WTC11 (cell line): Measurements from ENCODE around the gene MTMR10. TPM values are rescaled to one million over a fixed set of nuclear protein-coding genes. Genes with fewer than 3 reads are reported as not detected.

Experiments
- ATAC-seq: fragments of 200-7000 bp; cut with Tn5 transposase; 2 replicates; pipeline ENCODE4 v1.10.0; 2021; ENCODE audit warnings: mild to moderate bottlenecking, moderate library complexity
- CTCF ChIA-PET: fragments of 300-600 bp; sonication (Branson Sonifier 250); formaldehyde crosslinking; loops from one replicate; lab custom pipeline; 2021; ENCODE audit warnings: antibody characterized with exemption; lab: Charles Lee
- POLR2A ChIA-PET: fragments of 350-600 bp; sonication (Branson Sonifier 250); formaldehyde crosslinking; loops from one replicate; lab custom pipeline; 2021; ENCODE audit warnings: antibody characterized with exemption; lab: Charles Lee
- DNase-seq: peaks from one replicate; pipeline ENCODE4 v3.0.0; 2021; ENCODE audit warnings: low spot score
- H3K27ac Mint-ChIP-seq: 2 replicates; pipeline ENCODE4 v1.8.0; 2021; ENCODE audit warnings: mixed read lengths
- H3K27me3 Mint-ChIP-seq: 2 replicates; pipeline ENCODE4 v1.8.0; 2021; ENCODE audit warnings: low read depth, mild to moderate bottlenecking, moderate library complexity, mixed read lengths
- H3K36me3 Mint-ChIP-seq: 2 replicates; pipeline ENCODE4 v1.8.0; 2021; ENCODE audit warnings: mixed read lengths
- H3K4me1 Mint-ChIP-seq: 2 replicates; pipeline ENCODE4 v1.8.0; 2022; ENCODE audit warnings: mixed read lengths
- H3K4me3 Mint-ChIP-seq: 2 replicates; pipeline ENCODE4 v1.8.0; 2021; ENCODE audit warnings: mild to moderate bottlenecking, moderate library complexity, mixed read lengths
- H3K9me3 Mint-ChIP-seq: 2 replicates; pipeline ENCODE4 v1.8.0; 2021; ENCODE audit warnings: mixed read lengths
- ESRRA ChIP-seq: sonication (generic); formaldehyde crosslinking; IDR thresholded peaks from 2 replicates; pipeline ENCODE4 v1.8.1; 2022; ENCODE audit warnings: mild to moderate bottlenecking, missing genetic modification reagents, borderline replicate concordance
- FOXP1 ChIP-seq: sonication (generic); formaldehyde crosslinking; IDR thresholded peaks from 2 replicates; pipeline ENCODE4 v1.8.0; 2022; ENCODE audit warnings: missing genetic modification reagents, mild to moderate bottlenecking, moderate library complexity, borderline replicate concordance
- GTF2I ChIP-seq: fragments of 250-450 bp; sonication (Bioruptor Pico); conservative IDR thresholded peaks from 2 replicates; pipeline ENCODE4 v1.4.0; 2021; ENCODE audit warnings: mild to moderate bottlenecking
- HMGA2 ChIP-seq: fragments of 250-450 bp; sonication (Bioruptor Pico); IDR thresholded peaks from 2 replicates; pipeline ENCODE4 v1.4.0; 2021; ENCODE audit warnings: mild to moderate bottlenecking, moderate library complexity
- IRF2 ChIP-seq: sonication (generic); formaldehyde crosslinking; IDR thresholded peaks from 2 replicates; pipeline ENCODE4 v1.8.0; 2022; ENCODE audit warnings: low read depth, missing genetic modification reagents, borderline replicate concordance
- JAZF1 ChIP-seq: fragments of 250-450 bp; sonication (Bioruptor Pico); IDR thresholded peaks from 2 replicates; pipeline ENCODE4 v1.9.0; 2021; ENCODE audit warnings: moderate library complexity, mild to moderate bottlenecking, inconsistent platforms
- KAT7 ChIP-seq: sonication (generic); formaldehyde crosslinking; IDR thresholded peaks from 2 replicates; pipeline ENCODE4 v1.8.1; 2023; ENCODE audit warnings: missing genetic modification reagents, mild to moderate bottlenecking, borderline replicate concordance
- SMAD3 ChIP-seq: sonication (generic); formaldehyde crosslinking; IDR thresholded peaks from 2 replicates; pipeline ENCODE4 v1.8.0; 2022; ENCODE audit warnings: missing genetic modification reagents, mild to moderate bottlenecking, borderline replicate concordance
- ZBTB21 ChIP-seq: sonication (generic); formaldehyde crosslinking; IDR thresholded peaks from 2 replicates; pipeline ENCODE4 v1.8.1; 2023; ENCODE audit warnings: mild to moderate bottlenecking, missing genetic modification reagents, borderline replicate concordance
- ZNF138 ChIP-seq: sonication (generic); formaldehyde crosslinking; conservative IDR thresholded peaks from 2 replicates; pipeline ENCODE4 v1.8.1; 2022; ENCODE audit warnings: mild to moderate bottlenecking, moderate library complexity, missing genetic modification reagents
- total RNA-seq: library from RNA; stranded (reverse); gene quantifications from 3 replicates; pipeline ENCODE4 v1.2.3, GENCODE V29; 2021
- TF ChIP-seq, protein P1 (sequence below): sonication (generic); formaldehyde crosslinking; IDR thresholded peaks from 2 replicates; pipeline ENCODE4 v1.8.0; 2023; ENCODE audit warnings: missing genetic modification reagents, mild to moderate bottlenecking, borderline replicate concordance
- TF ChIP-seq, protein P2 (sequence below): sonication (generic); formaldehyde crosslinking; IDR thresholded peaks from 2 replicates; pipeline ENCODE4 v1.8.0; 2022; ENCODE audit warnings: mild to moderate bottlenecking, missing genetic modification reagents

The MTMR10 gene
- total RNA-seq, 1 experiment from 2014 or later, result 15.9 TPM

DNA sequence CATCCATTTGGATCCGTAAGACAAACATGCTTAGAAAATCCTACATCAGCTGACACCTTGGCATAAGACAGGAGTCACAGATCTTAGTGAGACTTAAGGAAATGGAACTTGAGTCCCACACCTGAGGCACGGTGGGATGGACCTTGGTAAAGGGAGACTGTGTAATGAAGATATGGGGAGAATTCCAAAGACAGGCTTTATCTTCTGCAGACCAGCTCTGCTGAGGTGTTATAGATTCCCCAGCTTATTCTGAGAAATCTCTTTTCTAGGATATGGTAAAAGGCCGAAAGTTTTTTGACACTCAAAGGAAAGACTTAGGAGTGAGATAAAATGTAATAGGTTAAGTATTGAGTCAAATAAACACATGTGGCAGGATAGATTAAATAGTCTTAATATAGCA is 8.3 kb upstream of the MTMR10 start:
- ChIA-PET CTCF (interaction anchor here (0.6 kb wide), 1 partner anchor 352 kb away, joined by 3 read pairs; no protein-coding TSS in a partner anchor), POLR2A (no interaction called here)
- Mint-ChIP-seq H3K27me3 (no peaks in the 10 kb centered on the region), H3K27ac (no peak overlapping the region), H3K4me1 (peaks cover 10% of the 10 kb centered on the region), H3K4me3 (no peak overlapping the region), H3K9me3 (peaks cover 13% of the 10 kb centered on the region), H3K36me3 (no peaks in the 10 kb centered on the region)
- no peak for DNase-seq
- no peak for ATAC-seq
- TF ChIP-seq IRF2 (CRISPR knock-in tag) (no peak), ZBTB21 (CRISPR knock-in tag) (no peak), JAZF1 (CRISPR knock-in tag) (no peak), FOXP1 (no peak), SMAD3 (CRISPR knock-in tag) (no peak), ESRRA (CRISPR knock-in tag) (no peak)
- TF ChIP-seq, protein P1, sequence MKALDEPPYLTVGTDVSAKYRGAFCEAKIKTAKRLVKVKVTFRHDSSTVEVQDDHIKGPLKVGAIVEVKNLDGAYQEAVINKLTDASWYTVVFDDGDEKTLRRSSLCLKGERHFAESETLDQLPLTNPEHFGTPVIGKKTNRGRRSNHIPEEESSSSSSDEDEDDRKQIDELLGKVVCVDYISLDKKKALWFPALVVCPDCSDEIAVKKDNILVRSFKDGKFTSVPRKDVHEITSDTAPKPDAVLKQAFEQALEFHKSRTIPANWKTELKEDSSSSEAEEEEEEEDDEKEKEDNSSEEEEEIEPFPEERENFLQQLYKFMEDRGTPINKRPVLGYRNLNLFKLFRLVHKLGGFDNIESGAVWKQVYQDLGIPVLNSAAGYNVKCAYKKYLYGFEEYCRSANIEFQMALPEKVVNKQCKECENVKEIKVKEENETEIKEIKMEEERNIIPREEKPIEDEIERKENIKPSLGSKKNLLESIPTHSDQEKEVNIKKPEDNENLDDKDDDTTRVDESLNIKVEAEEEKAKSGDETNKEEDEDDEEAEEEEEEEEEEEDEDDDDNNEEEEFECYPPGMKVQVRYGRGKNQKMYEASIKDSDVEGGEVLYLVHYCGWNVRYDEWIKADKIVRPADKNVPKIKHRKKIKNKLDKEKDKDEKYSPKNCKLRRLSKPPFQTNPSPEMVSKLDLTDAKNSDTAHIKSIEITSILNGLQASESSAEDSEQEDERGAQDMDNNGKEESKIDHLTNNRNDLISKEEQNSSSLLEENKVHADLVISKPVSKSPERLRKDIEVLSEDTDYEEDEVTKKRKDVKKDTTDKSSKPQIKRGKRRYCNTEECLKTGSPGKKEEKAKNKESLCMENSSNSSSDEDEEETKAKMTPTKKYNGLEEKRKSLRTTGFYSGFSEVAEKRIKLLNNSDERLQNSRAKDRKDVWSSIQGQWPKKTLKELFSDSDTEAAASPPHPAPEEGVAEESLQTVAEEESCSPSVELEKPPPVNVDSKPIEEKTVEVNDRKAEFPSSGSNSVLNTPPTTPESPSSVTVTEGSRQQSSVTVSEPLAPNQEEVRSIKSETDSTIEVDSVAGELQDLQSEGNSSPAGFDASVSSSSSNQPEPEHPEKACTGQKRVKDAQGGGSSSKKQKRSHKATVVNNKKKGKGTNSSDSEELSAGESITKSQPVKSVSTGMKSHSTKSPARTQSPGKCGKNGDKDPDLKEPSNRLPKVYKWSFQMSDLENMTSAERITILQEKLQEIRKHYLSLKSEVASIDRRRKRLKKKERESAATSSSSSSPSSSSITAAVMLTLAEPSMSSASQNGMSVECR (CRISPR knock-in tag), result no peak

DNA sequence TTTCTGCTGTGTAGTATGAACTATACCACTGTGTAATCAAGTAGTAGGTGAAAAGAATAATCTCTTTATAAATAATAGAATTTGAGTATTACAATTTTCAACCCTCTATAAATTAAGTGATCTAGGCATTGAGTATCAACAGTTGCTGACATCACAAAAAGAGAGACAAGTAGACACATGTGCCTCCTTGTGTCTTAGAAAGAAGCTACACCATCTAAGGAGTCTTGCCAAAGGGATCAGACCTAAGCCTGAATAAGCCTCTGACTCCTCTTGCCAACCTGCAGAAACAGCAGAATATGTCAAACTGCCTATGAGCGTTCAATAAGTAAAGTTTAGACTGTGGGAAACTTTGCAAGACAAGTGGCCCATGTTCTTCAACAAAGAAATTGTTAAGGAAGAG is 5.8 kb upstream of the MTMR10 start:
- Mint-ChIP-seq H3K9me3 (peaks cover 13% of the 10 kb centered on the region), H3K27ac (peak overlapping the region; percentile 41; the same call in 1 of the 2 replicates), H3K4me1 (peaks cover 4% of the 10 kb centered on the region), H3K36me3 (no peaks in the 10 kb centered on the region), H3K27me3 (no peaks in the 10 kb centered on the region), H3K4me3 (no peak overlapping the region)
- ChIA-PET CTCF (no interaction called here), POLR2A (no interaction called here)
- DNase-seq (no peak), ATAC-seq (no peak)
- TF ChIP-seq HMGA2 (CRISPR knock-in tag) (no peak), KAT7 (CRISPR knock-in tag) (no peak), ZNF138 (no peak)
- TF ChIP-seq, protein P1 (CRISPR knock-in tag), result no peak

DNA sequence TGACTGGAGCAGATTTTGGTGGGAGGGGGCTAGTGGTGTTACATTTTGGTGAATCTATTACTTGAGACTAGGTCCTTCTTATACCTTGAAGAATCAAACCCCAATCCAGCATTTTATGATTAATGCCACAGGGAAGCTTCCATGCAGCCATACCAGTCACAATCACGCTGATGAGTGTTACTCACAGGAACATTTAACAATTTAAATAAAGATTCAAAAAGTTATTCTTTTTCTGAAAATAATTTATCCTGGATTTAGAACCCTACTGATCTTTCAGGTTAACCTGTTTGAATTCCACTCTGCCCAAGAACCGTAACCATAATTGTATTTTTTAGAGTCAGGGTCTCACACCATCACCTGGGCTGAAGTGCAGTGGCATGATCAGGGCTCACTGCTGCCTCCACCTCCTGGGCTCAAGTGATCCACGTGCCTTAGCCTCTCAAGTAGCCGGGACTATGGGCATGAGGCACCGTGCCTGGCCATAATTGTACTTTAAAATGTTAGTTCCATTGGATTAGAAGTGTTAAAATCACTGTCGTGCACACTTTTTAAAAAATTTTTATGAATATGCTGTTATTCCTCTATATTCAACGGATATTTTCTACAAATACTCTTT is 929 bp upstream of the MTMR10 start:
- Mint-ChIP-seq H3K4me1 (peaks cover 24% of the 10 kb centered on the region), H3K36me3 (no peaks in the 10 kb centered on the region), H3K27me3 (no peaks in the 10 kb centered on the region), H3K9me3 (peaks cover 13% of the 10 kb centered on the region)
- DNase-seq, result no peak
- TF ChIP-seq, protein P2, sequence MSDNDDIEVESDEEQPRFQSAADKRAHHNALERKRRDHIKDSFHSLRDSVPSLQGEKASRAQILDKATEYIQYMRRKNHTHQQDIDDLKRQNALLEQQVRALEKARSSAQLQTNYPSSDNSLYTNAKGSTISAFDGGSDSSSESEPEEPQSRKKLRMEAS (CRISPR knock-in tag), result 0 out of 2 replicates have a peak, but pooled peaks have one; percentile 21
- TF ChIP-seq GTF2I, result no peak
- TF ChIP-seq, all 79 proteins: peak for 1
- peak overlapping the region; percentile 79 for H3K4me3 Mint-ChIP-seq
- peak overlapping the region; percentile 82 for H3K27ac Mint-ChIP-seq
- ATAC-seq, result no peak
- ChIA-PET CTCF (interaction anchor here (1.2 to 1.7 kb wide), 3 partner anchors 22 to 137 kb away, joined by 3 to 13 read pairs (median 5); no protein-coding TSS in a partner anchor), POLR2A (interaction anchor here (0.7 to 1.1 kb wide), 2 partner anchors 11 to 12 kb away, joined by 3 read pairs; no protein-coding TSS in a partner anchor)
